Heart right ventricle (tissue), 16 donors: ENCODE measurements around the gene DDX10. TPM values are rescaled to one million over a fixed set of nuclear protein-coding genes. Genes with fewer than 3 reads are reported as not detected.

ENCODE experiments used
- ATAC-seq, 8 donors: fragments of 200-7000 bp; cut with Tn5 transposase; one replicate each; pipeline ENCODE4 v1.9.1; 2020; ENCODE audit warnings: mild to moderate bottlenecking in 8 of 8, moderate library complexity in 8 of 8, moderate number of reproducible peaks in 1 of 8
- DNase-seq, 2 donors: peaks; one replicate each; pipeline ENCODE4 v3.0.0-alpha.2; 2020
- H3K27ac ChIP-seq, 10 donors: fragments of 200-600 bp; sonication (generic) in 2 of 10; one replicate each; pipeline versions ENCODE4 v1.5.0 to v1.8.0; 2020 to 2022; ENCODE audit warnings: mild to moderate bottlenecking in 3 of 10
- H3K27me3 ChIP-seq, 7 donors: fragments of 200-600 bp; one replicate each; pipeline ENCODE4 v1.8.0; 2021 to 2022; ENCODE audit warnings: mild to moderate bottlenecking in 2 of 7
- H3K36me3 ChIP-seq, 9 donors: fragments of 200-600 bp; sonication (generic) in 1 of 9; one replicate each; pipeline versions ENCODE4 v1.5.0 to v1.8.0; 2020 to 2022; ENCODE audit warnings: mild to moderate bottlenecking in 2 of 9
- H3K4me1 ChIP-seq, 9 donors: fragments of 200-600 bp; sonication (generic) in 1 of 9; one replicate each; pipeline versions ENCODE4 v1.5.0 to v1.8.0; 2020 to 2022; ENCODE audit warnings: mild to moderate bottlenecking in 4 of 9
- H3K4me3 ChIP-seq, 10 donors: fragments of 200-600 bp; sonication (generic) in 2 of 10; one replicate each; pipeline versions ENCODE4 v1.5.0 to v1.8.0; 2020 to 2022; ENCODE audit warnings: mild to moderate bottlenecking in 7 of 10, moderate library complexity in 2 of 10
- H3K9me3 ChIP-seq, 11 donors: fragments of 200-600 bp in 10 of 11; sonication (generic) in 2 of 11; one replicate each; pipeline versions ENCODE4 v1.5.0 to v1.8.0; 2013 to 2022; ENCODE audit warnings: mild to moderate bottlenecking in 2 of 11, control low read depth in 1 of 11, moderate library complexity in 1 of 11
- WGBS, 2 donors: extraction: QIAGEN DNeasy Blood & Tissue Kit; methylation state at CpG; one replicate each; pipeline ENCODE4 v1.1.7; 2013; ENCODE audit warnings: inconsistent platforms in 1 of 2; 5-methylcytosine and 5-hydroxymethylcytosine counted together
- intact Hi-C, 10 donors: fragments of 100-400 bp; cut with DNase I; formaldehyde crosslinking; loops; one replicate each; pipeline versions ENCODE4 v1.11.1 to v1.14.2; 2022
- polyA plus RNA-seq, 2 donors: library from polyadenylated mRNA; stranded (reverse); fragments of 200-250 nt; gene quantifications; one replicate each; pipeline ENCODE4 v1.2.3, GENCODE V29; 2013
- total RNA-seq, 10 donors: library from RNA; stranded (reverse); fragmentation: NEBNext Ultra II Directional in 3 of 10; extraction: Animal tissue kit (Norgen Biotek cat#: 25700) in 3 of 10; gene quantifications; one replicate each; pipeline versions ENCODE4 v1.2.1 to v1.2.4, GENCODE V29; 2021 to 2023
- TF ChIP-seq, protein P1 (sequence below), 9 donors: fragments of 200-600 bp; sonication (generic) in 2 of 9; IDR thresholded peaks; one replicate each; pipeline versions ENCODE4 v1.5.0 to v1.8.0; 2021 to 2022; ENCODE audit warnings: antibody characterized with exemption in 9 of 9, mild to moderate bottlenecking in 5 of 9, moderate library complexity in 1 of 9
- donor health status: Arrhythmogenic right ventricular cardiomyopathy.
- donor health status: ischemic (EF 13 %, LVEDD 7.1; RV severe dilation, severe dysfunction).
- donor health status: healthy with polysubstance abuse.
- donor health status: DM: no; HTN: yes; CAD: no.
- donor health status: DM: no; HTN: no; CAD: no.
- donor health status: ischemic (EF 25% LVEDD 6.9; RV normal size, moderate dysfunction).
- donor health status: ischemic (EF 25% LVEDD 5.7; RV mildly dilated, moderate dysfunction).
- donor health status: healthy.
- donor health status: DM: yes; HTN: yes; CAD: no.
- donor health status: Ischemic cardiomyopathy.
- donor health status: ischemic (EF 35%, LVEDD 5.7; RV mildly dilated, moderate dysfunction).
- donor health status: nonischemic (EF 11% LVEDD 7.7; RV severe dilation, severe dysfunction).
- donor health status: DM: yes; HTN: yes; CAD: no.
- donor health status: PGD.
- donor health status: ischemic (EF 29% LVEDD 5.4; RV normal size, mild dysfunction).
- donor health status: nonischemic (EF 23%, LVEDD 6.1; RV moderate dilation, normal function).

Gene DDX10
- total and polyA plus RNA-seq, 12 donors: 9.3 to 15.3 (median 11.5) TPM

GRCh38 chr11:108780119-108780518 lies 115.2 kb downstream of the DDX10 start:
- no peak for DNase-seq
- H3K36me3 ChIP-seq: no peaks in the 10 kb centered on the region
- TF ChIP-seq, protein P1, sequence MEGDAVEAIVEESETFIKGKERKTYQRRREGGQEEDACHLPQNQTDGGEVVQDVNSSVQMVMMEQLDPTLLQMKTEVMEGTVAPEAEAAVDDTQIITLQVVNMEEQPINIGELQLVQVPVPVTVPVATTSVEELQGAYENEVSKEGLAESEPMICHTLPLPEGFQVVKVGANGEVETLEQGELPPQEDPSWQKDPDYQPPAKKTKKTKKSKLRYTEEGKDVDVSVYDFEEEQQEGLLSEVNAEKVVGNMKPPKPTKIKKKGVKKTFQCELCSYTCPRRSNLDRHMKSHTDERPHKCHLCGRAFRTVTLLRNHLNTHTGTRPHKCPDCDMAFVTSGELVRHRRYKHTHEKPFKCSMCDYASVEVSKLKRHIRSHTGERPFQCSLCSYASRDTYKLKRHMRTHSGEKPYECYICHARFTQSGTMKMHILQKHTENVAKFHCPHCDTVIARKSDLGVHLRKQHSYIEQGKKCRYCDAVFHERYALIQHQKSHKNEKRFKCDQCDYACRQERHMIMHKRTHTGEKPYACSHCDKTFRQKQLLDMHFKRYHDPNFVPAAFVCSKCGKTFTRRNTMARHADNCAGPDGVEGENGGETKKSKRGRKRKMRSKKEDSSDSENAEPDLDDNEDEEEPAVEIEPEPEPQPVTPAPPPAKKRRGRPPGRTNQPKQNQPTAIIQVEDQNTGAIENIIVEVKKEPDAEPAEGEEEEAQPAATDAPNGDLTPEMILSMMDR (IDR thresholded peaks at IDR 0.05): no peak
- H3K4me1 ChIP-seq: peaks cover 0 to 5% (median 0%) of the 10 kb centered on the region in 9 donors
- intact Hi-C loops: no loop called here
- 44 to 48% methylated on average over 1 of the region's 1 CpG for WGBS, 2 donors
- ATAC-seq: no peak
- no peak overlapping the region for H3K27ac ChIP-seq
- peaks cover 0 to 17% (median 0%) of the 10 kb centered on the region in 11 donors for H3K9me3 ChIP-seq
- H3K27me3 ChIP-seq: no peaks in the 10 kb centered on the region
- no peak overlapping the region for H3K4me3 ChIP-seq

DNA sequence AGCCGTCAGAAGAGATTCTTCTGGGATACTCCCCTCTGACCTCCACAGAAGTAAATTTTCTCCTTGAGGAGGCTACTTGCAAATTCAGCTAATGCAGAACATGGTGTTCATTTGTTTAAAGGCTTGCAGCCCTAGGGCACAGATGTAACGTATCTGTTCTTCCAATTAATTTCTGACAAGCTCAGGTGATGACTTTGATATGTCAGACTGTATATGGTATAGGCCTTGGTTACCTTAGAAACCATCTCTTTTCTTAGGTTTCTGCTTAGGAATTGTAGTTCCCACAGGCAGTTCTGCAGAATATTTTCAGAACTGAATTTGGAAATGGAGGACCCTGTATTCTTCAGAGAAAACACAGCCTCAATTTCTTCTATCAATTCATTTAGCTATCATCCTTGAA lies 117.1 kb downstream of the DDX10 start:
- H3K27ac ChIP-seq: no peak overlapping the region
- 60 to 66% methylated on average over 2 of the region's 2 CpGs for WGBS, 2 donors
- H3K9me3 ChIP-seq: peaks cover 0 to 10% (median 0%) of the 10 kb centered on the region in 11 donors
- H3K4me1 ChIP-seq: peaks cover 0 to 5% (median 0%) of the 10 kb centered on the region in 9 donors
- TF ChIP-seq, protein P1 (IDR thresholded peaks at IDR 0.05): no peak
- no peaks in the 10 kb centered on the region for H3K27me3 ChIP-seq
- no peaks in the 10 kb centered on the region for H3K36me3 ChIP-seq
- intact Hi-C loops: no loop called here
- DNase-seq (no peak), ATAC-seq (no peak)
- no peak overlapping the region for H3K4me3 ChIP-seq

GRCh38 chr11:108786281-108786990 lies 121.6 kb downstream of the DDX10 start:
- no peak for ATAC-seq
- intact Hi-C loops: no loop called here
- H3K4me1 ChIP-seq: peaks cover 0 to 7% (median 0%) of the 10 kb centered on the region in 9 donors
- WGBS, 2 donors: 95 to 97% methylated on average over 5 of the region's 5 CpGs
- no peaks in the 10 kb centered on the region for H3K36me3 ChIP-seq
- TF ChIP-seq, protein P1 (IDR thresholded peaks at IDR 0.05): no peak
- no peak overlapping the region for H3K4me3 ChIP-seq
- no peak overlapping the region for H3K27ac ChIP-seq
- no peaks in the 10 kb centered on the region for H3K27me3 ChIP-seq
- H3K9me3 ChIP-seq: peaks cover 0 to 10% (median 0%) of the 10 kb centered on the region in 11 donors
- no peak for DNase-seq

- Histone ChIP-seq H3K27me3 (no peaks in the 10 kb centered on the region), H3K9me3 (peaks cover 0 to 10% (median 0%) of the 10 kb centered on the region in 11 donors), H3K4me1 (peaks cover 0 to 7% (median 0%) of the 10 kb centered on the region in 9 donors), H3K36me3 (no peaks in the 10 kb centered on the region), H3K27ac (no peak overlapping the region), H3K4me3 (no peak overlapping the region)
- 94 to 96% methylated on average over 6 of the region's 6 CpGs for WGBS, 2 donors
- no peak for DNase-seq
- intact Hi-C loops: no loop called here
- no peak for ATAC-seq
- TF ChIP-seq, protein P1 (IDR thresholded peaks at IDR 0.05): no peak
Observed at GRCh38 chr11:108787105-108787504, 122.2 kb downstream of the DDX10 start.
